ENCODE measurements around the gene HDAC4. TPM values are rescaled to one million over a fixed set of nuclear protein-coding genes. Genes with fewer than 3 reads are reported as not detected.

Gene HDAC4
- total and polyA plus RNA-seq, 4 donors = 2.9 to 37.2 (median 4.4) TPM

DNA sequence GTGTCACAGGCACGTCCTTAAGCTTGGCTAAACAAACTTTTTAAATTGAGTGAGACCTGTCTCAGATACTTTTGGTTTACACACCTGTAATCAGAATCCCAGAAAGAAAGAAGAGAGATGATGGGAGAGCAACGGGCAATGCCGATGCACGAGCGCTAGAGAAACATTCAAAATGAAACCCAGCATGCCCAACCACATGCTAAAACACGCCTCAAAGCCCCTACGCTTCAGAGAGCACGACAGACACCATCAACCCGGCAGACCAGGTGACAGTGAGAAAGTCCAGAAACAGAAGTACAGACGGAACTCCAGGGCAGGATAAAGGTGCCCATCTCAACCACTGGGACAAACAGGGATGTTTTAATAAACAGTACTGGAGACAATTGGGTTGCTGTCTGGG is 85.5 kb downstream of the HDAC4 start:
- Histone ChIP-seq H3K36me3 (ENCODE audit: control insufficient read depth in 4 of 4, insufficient read depth in 3 of 4, low read depth in 1 of 4, low read length in 3 of 4) (no peaks in the 10 kb centered on the region), H3K9me3 (ENCODE audit: control insufficient read depth in 4 of 4, low read length in 3 of 4) (no peaks in the 10 kb centered on the region), H3K27me3 (ENCODE audit: control insufficient read depth in 4 of 4, insufficient read depth in 4 of 4, low read length in 3 of 4) (no peaks in the 10 kb centered on the region), H3K9ac (ENCODE audit: low read depth in 1 of 2, low read length in 2 of 2) (no peak overlapping the region), H3K4me3 (ENCODE audit: low read depth in 1 of 3, low read length in 3 of 3) (no peak overlapping the region), H3K27ac (ENCODE audit: low read depth in 1 of 2, low read length in 2 of 2) (no peak overlapping the region), H3K4me1 (ENCODE audit: control insufficient read depth in 4 of 4, insufficient read depth in 4 of 4, low read length in 3 of 4) (peaks cover 6 to 10% (median 9%) of the 10 kb centered on the region in 4 donors)
- TF ChIP-seq FOXA1 (IDR thresholded peaks at IDR 0.05) (no peak), RAD21 (IDR thresholded peaks at IDR 0.05) (no peak), EGR1 (IDR thresholded peaks at IDR 0.05; ENCODE audit: low read depth in 2 of 2) (no peak), GABPA (IDR thresholded peaks at IDR 0.05 in 1 of 2, conservative IDR thresholded peaks at IDR 0.05 in 1 of 2) (no peak), CTCF (IDR thresholded peaks at IDR 0.05; ENCODE audit: low read depth, low read length, missing input control) (no peak), TAF1 (conservative IDR thresholded peaks at IDR 0.05) (no peak), HNF4A (conservative IDR thresholded peaks at IDR 0.05) (no peak), ATF3 (IDR thresholded peaks at IDR 0.05) (no peak), JUND (IDR thresholded peaks at IDR 0.05) (no peak), ZBTB33 (IDR thresholded peaks at IDR 0.05) (no peak), NR2F2 (IDR thresholded peaks at IDR 0.05) (no peak), SP1 (IDR thresholded peaks at IDR 0.05) (no peak), FOXA2 (IDR thresholded peaks at IDR 0.05) (no peak)
- TF ChIP-seq, protein P1, sequence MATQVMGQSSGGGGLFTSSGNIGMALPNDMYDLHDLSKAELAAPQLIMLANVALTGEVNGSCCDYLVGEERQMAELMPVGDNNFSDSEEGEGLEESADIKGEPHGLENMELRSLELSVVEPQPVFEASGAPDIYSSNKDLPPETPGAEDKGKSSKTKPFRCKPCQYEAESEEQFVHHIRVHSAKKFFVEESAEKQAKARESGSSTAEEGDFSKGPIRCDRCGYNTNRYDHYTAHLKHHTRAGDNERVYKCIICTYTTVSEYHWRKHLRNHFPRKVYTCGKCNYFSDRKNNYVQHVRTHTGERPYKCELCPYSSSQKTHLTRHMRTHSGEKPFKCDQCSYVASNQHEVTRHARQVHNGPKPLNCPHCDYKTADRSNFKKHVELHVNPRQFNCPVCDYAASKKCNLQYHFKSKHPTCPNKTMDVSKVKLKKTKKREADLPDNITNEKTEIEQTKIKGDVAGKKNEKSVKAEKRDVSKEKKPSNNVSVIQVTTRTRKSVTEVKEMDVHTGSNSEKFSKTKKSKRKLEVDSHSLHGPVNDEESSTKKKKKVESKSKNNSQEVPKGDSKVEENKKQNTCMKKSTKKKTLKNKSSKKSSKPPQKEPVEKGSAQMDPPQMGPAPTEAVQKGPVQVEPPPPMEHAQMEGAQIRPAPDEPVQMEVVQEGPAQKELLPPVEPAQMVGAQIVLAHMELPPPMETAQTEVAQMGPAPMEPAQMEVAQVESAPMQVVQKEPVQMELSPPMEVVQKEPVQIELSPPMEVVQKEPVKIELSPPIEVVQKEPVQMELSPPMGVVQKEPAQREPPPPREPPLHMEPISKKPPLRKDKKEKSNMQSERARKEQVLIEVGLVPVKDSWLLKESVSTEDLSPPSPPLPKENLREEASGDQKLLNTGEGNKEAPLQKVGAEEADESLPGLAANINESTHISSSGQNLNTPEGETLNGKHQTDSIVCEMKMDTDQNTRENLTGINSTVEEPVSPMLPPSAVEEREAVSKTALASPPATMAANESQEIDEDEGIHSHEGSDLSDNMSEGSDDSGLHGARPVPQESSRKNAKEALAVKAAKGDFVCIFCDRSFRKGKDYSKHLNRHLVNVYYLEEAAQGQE (IDR thresholded peaks at IDR 0.05) = no peak
- 94% methylated on average over 10 of the region's 10 CpGs for WGBS
- no peak for DNase-seq (ENCODE audit: low spot score)

DNA sequence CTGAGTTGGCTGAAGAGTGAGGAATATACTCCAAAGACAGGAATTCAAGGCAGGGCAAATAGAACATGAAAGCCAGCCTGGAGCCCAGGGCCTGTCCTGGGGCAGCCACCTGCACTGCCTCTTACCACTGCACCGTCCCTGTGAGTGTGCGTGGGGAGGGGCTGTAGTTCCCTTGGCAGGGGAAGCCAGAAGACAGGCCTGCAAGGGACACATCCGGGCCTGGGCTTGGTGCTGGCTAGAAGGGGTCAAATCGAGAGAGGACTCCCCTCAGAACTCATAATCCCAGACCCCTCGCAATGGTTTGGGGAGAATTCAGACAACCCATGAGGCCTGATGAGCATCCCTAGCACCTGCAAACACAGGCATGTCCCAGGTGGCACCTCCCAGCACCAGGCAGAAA is 87.0 kb downstream of the HDAC4 start:
- peaks cover 1 to 5% (median 3%) of the 10 kb centered on the region in 4 donors for H3K4me1 ChIP-seq (ENCODE audit: control insufficient read depth in 4 of 4, insufficient read depth in 4 of 4, low read length in 3 of 4)
- DNase-seq (ENCODE audit: low spot score) = no peak
- no peak overlapping the region for H3K9ac ChIP-seq (ENCODE audit: low read depth in 1 of 2, low read length in 2 of 2)
- 97% methylated on average over 5 of the region's 5 CpGs for WGBS
- H3K4me3 ChIP-seq (ENCODE audit: low read depth in 1 of 3, low read length in 3 of 3) = no peak overlapping the region
- H3K36me3 ChIP-seq (ENCODE audit: control insufficient read depth in 4 of 4, insufficient read depth in 3 of 4, low read depth in 1 of 4, low read length in 3 of 4) = no peaks in the 10 kb centered on the region
- no peak for TF ChIP-seq JUND (IDR thresholded peaks at IDR 0.05)
- TF ChIP-seq EGR1 (IDR thresholded peaks at IDR 0.05; ENCODE audit: low read depth in 2 of 2) = no peak
- TF ChIP-seq HNF4G (IDR thresholded peaks at IDR 0.05) = no peak
- no peak for TF ChIP-seq FOXA2 (IDR thresholded peaks at IDR 0.05)
- TF ChIP-seq, protein P2, sequence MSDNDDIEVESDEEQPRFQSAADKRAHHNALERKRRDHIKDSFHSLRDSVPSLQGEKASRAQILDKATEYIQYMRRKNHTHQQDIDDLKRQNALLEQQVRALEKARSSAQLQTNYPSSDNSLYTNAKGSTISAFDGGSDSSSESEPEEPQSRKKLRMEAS (IDR thresholded peaks at IDR 0.05) = no peak
- no peak for TF ChIP-seq NR2F2 (IDR thresholded peaks at IDR 0.05)
- no peak for TF ChIP-seq RXRA (IDR thresholded peaks at IDR 0.05)
- TF ChIP-seq GABPA (IDR thresholded peaks at IDR 0.05 in 1 of 2, conservative IDR thresholded peaks at IDR 0.05 in 1 of 2) = no peak
- TF ChIP-seq YY1 (IDR thresholded peaks at IDR 0.05) = no peak
- no peak for TF ChIP-seq ZBTB33 (IDR thresholded peaks at IDR 0.05)
- TF ChIP-seq, protein P1 (IDR thresholded peaks at IDR 0.05) = no peak
- no peak for TF ChIP-seq HNF4A (conservative IDR thresholded peaks at IDR 0.05)
- TF ChIP-seq TAF1 (conservative IDR thresholded peaks at IDR 0.05) = no peak
- TF ChIP-seq ATF3 (IDR thresholded peaks at IDR 0.05) = no peak
- no peak for TF ChIP-seq FOXA1 (IDR thresholded peaks at IDR 0.05)
- H3K27me3 ChIP-seq (ENCODE audit: control insufficient read depth in 4 of 4, insufficient read depth in 4 of 4, low read length in 3 of 4) = no peaks in the 10 kb centered on the region
- no peak overlapping the region for H3K27ac ChIP-seq (ENCODE audit: low read depth in 1 of 2, low read length in 2 of 2)
- H3K9me3 ChIP-seq (ENCODE audit: control insufficient read depth in 4 of 4, low read length in 3 of 4) = no peaks in the 10 kb centered on the region
